Embryonic facial prominence (tissue), 1 donor: ENCODE results near the gene SELENOV.
A peak's percentile ranks its signal among the peaks of the same experiment; 100 is the strongest.

Experiments used
- DNase-seq: peaks from one replicate; pipeline ENCODE4 v3.0.0-alpha.2; 2016; ENCODE audit errors: extremely low spot score

Gene SELENOV

GRCh38 chr19:39520541-39521484, 5.9 kb downstream of the SELENOV start:
- no peak for DNase-seq

- no peak for DNase-seq
These were observed 9.6 kb downstream of the SELENOV start for GRCh38 chr19:39524495-39524894.

GRCh38 chr19:39525205-39525604, 10.3 kb downstream of the SELENOV start:
- DNase-seq, result no peak

- DNase-seq, result no peak
These were observed 16.9 kb downstream of the SELENOV start for GRCh38 chr19:39531834-39532232.

- peak; percentile 92 for DNase-seq
These were observed 17.5 kb downstream of the SELENOV start, which contains the start of gene EID2B for GRCh38 chr19:39532233-39533002. TSS of gene EID2B (minus strand) at chr19:39532852. CDS start at chr19:39532802, 50 bp downstream.

GRCh38 chr19:39533003-39533512, 18.1 kb downstream of the SELENOV start:
- no peak for DNase-seq

GRCh38 chr19:39533791-39534190, 18.9 kb downstream of the SELENOV start:
- DNase-seq, result no peak

GRCh38 chr19:39539165-39539517, 24.2 kb downstream of the SELENOV start:
- no peak for DNase-seq

GRCh38 chr19:39539518-39540332, 24.8 kb downstream of the SELENOV start, which contains the start of gene EID2:
TSS of gene EID2 (minus strand) at chr19:39540161. CDS start at chr19:39540079, 82 bp downstream.
- DNase-seq, result peak; percentile 92

- DNase-seq, result no peak
These were observed 25.4 kb downstream of the SELENOV start for GRCh38 chr19:39540333-39540673.

- DNase-seq, result no peak
These were observed 27.3 kb downstream of the SELENOV start for GRCh38 chr19:39542206-39542605.

- DNase-seq, result no peak
These were observed 28.5 kb downstream of the SELENOV start for GRCh38 chr19:39543477-39543857.

- no peak for DNase-seq
These were observed 29.4 kb downstream of the SELENOV start for GRCh38 chr19:39544226-39544903.

GRCh38 chr19:39544911-39545310, 30.0 kb downstream of the SELENOV start:
- no peak for DNase-seq

- no peak for DNase-seq
These were observed 31.7 kb downstream of the SELENOV start for GRCh38 chr19:39546599-39546998.

GRCh38 chr19:39550197-39550596, 35.3 kb downstream of the SELENOV start:
- no peak for DNase-seq

- DNase-seq, result no peak
These were observed 38.2 kb downstream of the SELENOV start for GRCh38 chr19:39553082-39553652.

- no peak for DNase-seq
These were observed 39.9 kb downstream of the SELENOV start for GRCh38 chr19:39554701-39555311.

GRCh38 chr19:39555883-39556282, 40.9 kb downstream of the SELENOV start:
- no peak for DNase-seq
